GM12874 (cell line): Measurements from ENCODE around the gene AKNAD1.

Source experiments
- CTCF ChIP-seq: IDR thresholded peaks from 2 replicates; pipeline ENCODE4 v1.5.1; 2011; ENCODE audit warnings: low read depth, mild to moderate bottlenecking, control low read depth, low read length, moderate library complexity; ENCODE audit not compliant: insufficient read depth

Gene AKNAD1

GRCh38 chr1:108878160-108878469 is 21.2 kb upstream of the AKNAD1 start:
- TF ChIP-seq CTCF = no peak

GRCh38 chr1:108877348-108878159 is 20.7 kb upstream of the AKNAD1 start:
- no peak for TF ChIP-seq CTCF

GRCh38 chr1:108871050-108871724 is 14.3 kb upstream of the AKNAD1 start:
- TF ChIP-seq CTCF = no peak

GRCh38 chr1:108865316-108865910 is 8.5 kb upstream of the AKNAD1 start:
- no peak for TF ChIP-seq CTCF

GRCh38 chr1:108863984-108864383 is 7.1 kb upstream of the AKNAD1 start:
- no peak for TF ChIP-seq CTCF

GRCh38 chr1:108862698-108863477 is 6.0 kb upstream of the AKNAD1 start:
- no peak for TF ChIP-seq CTCF
